GM12878 (cell line): ENCODE data around the gene NCF2. TPM values are rescaled to one million over a fixed set of nuclear protein-coding genes. Genes with fewer than 3 reads are reported as not detected.

Experiments used
- ATAC-seq: fragments of 200-7000 bp; cut with Tn5 transposase; 3 replicates; pipeline ENCODE4 v1.9.1; 2020; ENCODE audit warnings: mild to moderate bottlenecking, moderate library complexity
- BruUV-seq: library from RNA; stranded (reverse); fragments of 400-500 nt; replicated peaks from 2 replicates; lab custom pipeline; 2021; lab: Mats Ljungman, UMichigan
- CTCF ChIA-PET: fragments of 300-600 bp; sonication (Branson Sonifier 250); formaldehyde crosslinking; extraction: SDS; loops from one replicate; lab custom pipeline; 2021; ENCODE audit warnings: inconsistent platforms; lab: Yijun Ruan, JAX
- POLR2A ChIA-PET: fragments of 350-600 bp; formaldehyde crosslinking; extraction: SDS; loops from one replicate; lab custom pipeline; 2021; ENCODE audit warnings: inconsistent platforms; lab: Charles Lee
- RAD21 ChIA-PET: fragments of 300-600 bp; sonication (Branson Sonifier 250); formaldehyde crosslinking; loops from one replicate; lab custom pipeline; 2023; ENCODE audit warnings: antibody characterized with exemption; ENCODE audit not compliant: unreplicated experiment; lab: Charles Lee
- SMC1A ChIA-PET: fragments of 300-600 bp; sonication (Branson Sonifier 250); formaldehyde crosslinking; loops from one replicate; lab custom pipeline; 2023; ENCODE audit not compliant: unreplicated experiment, uncharacterized antibody; lab: Charles Lee
- DNase-seq: peaks from one replicate; pipeline ENCODE4 v3.0.0-alpha.2; 2011; ENCODE audit warnings: low read depth, low spot score
- FAIRE-seq: peaks from 3 replicates; lab custom pipeline; 2011; peaks lifted over from hg19 to GRCh38; lab: Jason Lieb, UNC
- H2AFZ ChIP-seq: 2 replicates; pipeline ENCODE4 v1.6.0; 2011; ENCODE audit warnings: low read depth, low read length, control low read depth; ENCODE audit not compliant: control insufficient read depth
- H3K27ac ChIP-seq: 2 replicates; pipeline ENCODE4 v1.5.1; 2011; ENCODE audit warnings: control low read depth; ENCODE audit not compliant: control insufficient read depth, insufficient read depth
- H3K27me3 ChIP-seq, 2 experiments: replicated peaks in 1 of 2; 2 replicates each; pipeline versions ENCODE4 v1.6.0 to v1.6.1; 2011; ENCODE audit warnings: low read length in 1 of 2; ENCODE audit not compliant: control insufficient read depth in 2 of 2, insufficient read depth in 2 of 2
- H3K36me3 ChIP-seq, 2 experiments: 2 replicates each; pipeline ENCODE4 v1.5.1; 2011; ENCODE audit warnings: low read length in 1 of 2; ENCODE audit not compliant: control insufficient read depth in 2 of 2, insufficient read depth in 2 of 2
- H3K4me1 ChIP-seq: 2 replicates; pipeline ENCODE4 v1.6.1; 2011; ENCODE audit warnings: mild to moderate bottlenecking, low read length, moderate library complexity, mixed read lengths; ENCODE audit not compliant: control insufficient read depth, insufficient read depth
- H3K4me2 ChIP-seq: 2 replicates; pipeline ENCODE4 v1.6.0; 2011; ENCODE audit warnings: control low read depth; ENCODE audit not compliant: control insufficient read depth, insufficient read depth
- H3K4me3 ChIP-seq: fragments of 200-600 bp; sonication (generic); 2 replicates; pipeline ENCODE4 v1.5.1; 2016
- H3K79me2 ChIP-seq: 2 replicates; pipeline ENCODE4 v1.6.0; 2011; ENCODE audit warnings: low read length; ENCODE audit not compliant: control insufficient read depth, insufficient read depth
- H3K9ac ChIP-seq: 2 replicates; pipeline ENCODE4 v1.8.0; 2011; ENCODE audit warnings: low read length, control low read depth, mixed read lengths; ENCODE audit not compliant: control insufficient read depth, insufficient read depth
- H3K9me3 ChIP-seq: replicated peaks from 3 replicates; pipeline ENCODE4 v1.5.1; 2011; ENCODE audit warnings: mild to moderate bottlenecking, low read length; ENCODE audit not compliant: control insufficient read depth, insufficient read depth
- H4K20me1 ChIP-seq: 2 replicates; pipeline ENCODE4 v1.6.0; 2011; ENCODE audit not compliant: control insufficient read depth, insufficient read depth
- BHLHE40 ChIP-seq, 2 experiments: fragments of 450-650 bp in 1 of 2; IDR thresholded peaks; 2 replicates each; pipeline ENCODE4 v1.6.1; 2011 to 2017; ENCODE audit warnings: low read depth in 2 of 2, borderline replicate concordance in 1 of 2, improper control_type of control experiment in 1 of 2, low read length in 1 of 2, mild to moderate bottlenecking in 1 of 2
- CREB1 ChIP-seq: IDR thresholded peaks from 2 replicates; pipeline ENCODE4 v1.6.1; 2012; ENCODE audit warnings: low read depth, mild to moderate bottlenecking, inconsistent platforms
- IRF5 ChIP-seq: fragments of 450-650 bp; IDR thresholded peaks from 2 replicates; pipeline ENCODE4 v1.6.1; 2017; ENCODE audit warnings: borderline replicate concordance
- KDM1A ChIP-seq: fragments of 200-600 bp; sonication (generic); IDR thresholded peaks from 2 replicates; pipeline ENCODE4 v1.6.1; 2016; ENCODE audit warnings: borderline replicate concordance
- MXI1 ChIP-seq: fragments of 150-350 bp; IDR thresholded peaks from 2 replicates; pipeline ENCODE4 v1.6.1; 2011; ENCODE audit warnings: low read depth, mild to moderate bottlenecking, inconsistent platforms, low read length, improper control_type of control experiment
- NFXL1 ChIP-seq: fragments of 450-650 bp; IDR thresholded peaks from 2 replicates; pipeline ENCODE4 v1.6.1; 2017; ENCODE audit warnings: antibody characterized with exemption, mild to moderate bottlenecking, borderline replicate concordance
- PAX8 ChIP-seq: fragments of 450-650 bp; IDR thresholded peaks from 2 replicates; pipeline ENCODE4 v1.6.1; 2017; ENCODE audit warnings: mild to moderate bottlenecking, moderate library complexity
- PML ChIP-seq: IDR thresholded peaks from 2 replicates; pipeline ENCODE4 v1.6.1; 2012; ENCODE audit warnings: low read length, inconsistent platforms
- POLR2AphosphoS5 ChIP-seq: IDR thresholded peaks from 2 replicates; pipeline ENCODE4 v1.6.1; 2011; ENCODE audit warnings: mild to moderate bottlenecking, low read length, inconsistent platforms
- RBBP5 ChIP-seq: fragments of 200-600 bp; sonication (generic); conservative IDR thresholded peaks from 2 replicates; pipeline ENCODE4 v1.6.1; 2016
- RCOR1 ChIP-seq: conservative IDR thresholded peaks from 2 replicates; pipeline ENCODE4 v1.6.1; 2012; ENCODE audit warnings: low read depth, low read length, improper control_type of control experiment
- RFX5 ChIP-seq: IDR thresholded peaks from 2 replicates; pipeline ENCODE4 v1.6.1; 2011; ENCODE audit warnings: low read depth, low read length, improper control_type of control experiment
- SMAD5 ChIP-seq: IDR thresholded peaks from 2 replicates; pipeline ENCODE4 v1.6.1; 2016; ENCODE audit warnings: antibody characterized with exemption, low read depth
- TCF7 ChIP-seq: IDR thresholded peaks from 2 replicates; pipeline ENCODE4 v1.6.1; 2014; ENCODE audit warnings: antibody characterized with exemption, borderline replicate concordance
- YBX1 ChIP-seq: fragments of 450-650 bp; IDR thresholded peaks from 2 replicates; pipeline ENCODE4 v1.6.1; 2016; ENCODE audit warnings: antibody characterized with exemption
- YY1 ChIP-seq: IDR thresholded peaks from 2 replicates; pipeline ENCODE4 v1.6.1; 2011; ENCODE audit warnings: low read depth, mild to moderate bottlenecking, low read length
- WGBS: methylation state at CpG from one replicate; pipeline ENCODE4 v1.1.6; 2016; ENCODE audit warnings: low lambda C conversion rate; ENCODE audit not compliant: insufficient replicate concordance, insufficient coverage; ENCODE audit errors: missing lambda C conversion rate; 5-methylcytosine and 5-hydroxymethylcytosine counted together
- in situ Hi-C: fragments of 300-500 bp; cut with MboI; formaldehyde crosslinking; loops from 9 replicates; pipeline ENCODE4 v1.14.3; 2018; ENCODE audit warnings: mixed read lengths
- intact Hi-C: fragments of 100-400 bp; cut with micrococcal nuclease; formaldehyde crosslinking; loops from one replicate; pipeline ENCODE4 v1.14.2; 2022; ENCODE audit not compliant: unreplicated experiment
- polyA plus RNA-seq, 11 experiments: library from polyadenylated mRNA; depleted of rRNA in 4 of 11; unstranded in 6 of 11; stranded (reverse) in 5 of 11; fragments of >200 nt; fragmentation: Nextera tagmentation in 4 of 11; fragmentation: Illumina TruSeq in 1 of 11; extraction: Ambion mirVana in 4 of 11; extraction: Trizol in 1 of 11; gene quantifications; 1 replicate in 1 of 11; 2 replicates in 10 of 11; pipeline versions ENCODE4 v1.2.1 to v1.2.3, GENCODE V29; 2011 to 2016; ENCODE audit warnings: inconsistent platforms in 2 of 11, missing spikeins in 2 of 11, low read depth in 1 of 11
- total RNA-seq, 4 experiments: library from RNA; depleted of rRNA in 3 of 4; stranded (reverse); fragments of >200 nt in 3 of 4; fragmentation: Illumina TruSeq in 1 of 4; extraction: Trizol in 1 of 4; gene quantifications; 2 replicates each; pipeline versions ENCODE4 v1.2.1 to v1.2.3, GENCODE V29; 2013 to 2021

NCF2 gene
- total and polyA plus RNA-seq, 10 of the 15 experiments (the other 5 are each of a cell fraction or from before 2014, with no cell fraction given), result 31.4 to 256 (median 77.1) TPM

GRCh38 chr1:183571678-183572268 lies 18.5 kb downstream of the NCF2 start:
- peaks cover 0 to 36% of the 10 kb centered on the region in 2 experiments; a peak in 2 of 4 replicates for H3K36me3 ChIP-seq
- no peak overlapping the region for H2AFZ ChIP-seq
- intact Hi-C loops (no loop called here), in situ Hi-C loops (no loop called here)
- no peaks in the 10 kb centered on the region for H4K20me1 ChIP-seq
- ATAC-seq (no peak), FAIRE-seq (no peak), DNase-seq (no peak)
- RAD21 ChIA-PET, result no interaction called here
- POLR2A ChIA-PET, result interaction anchor here (0.7 to 0.9 kb wide), 2 partner anchors 49 to 74 kb away, joined by 3 to 5 read pairs; no protein-coding TSS in a partner anchor
- H3K79me2 ChIP-seq, result no peaks in the 10 kb centered on the region
- CTCF ChIA-PET, result interaction anchor here (0.9 to 1.4 kb wide), 3 partner anchors 37 to 103 kb away, joined by 3 read pairs; no protein-coding TSS in a partner anchor
- BruUV-seq, result no TSS peak
- H3K4me2 ChIP-seq, result no peak overlapping the region
- no peak overlapping the region for H3K9ac ChIP-seq
- no peak for TF ChIP-seq KDM1A
- TF ChIP-seq IRF5, result no peak
- no peak for TF ChIP-seq RBBP5
- no peak for TF ChIP-seq BHLHE40 (IDR thresholded peaks at IDR 0.05; ENCODE audit: borderline replicate concordance in 1 of 2, low read depth in 2 of 2, low read length in 1 of 2)
- no peak for TF ChIP-seq SMAD5
- TF ChIP-seq YBX1, result no peak
- TF ChIP-seq RCOR1, result no peak
- TF ChIP-seq POLR2AphosphoS5, result no peak
- no peak for TF ChIP-seq CREB1
- TF ChIP-seq RFX5, result no peak
- no peak for TF ChIP-seq MXI1
- TF ChIP-seq NFXL1, result no peak
- no peak for TF ChIP-seq PML
- no peak for TF ChIP-seq TCF7
- TF ChIP-seq YY1, result no peak
- TF ChIP-seq PAX8, result no peak
- H3K9me3 ChIP-seq, result no peaks in the 10 kb centered on the region
- H3K4me1 ChIP-seq, result peaks cover 9% of the 10 kb centered on the region
- no peaks in the 10 kb centered on the region for H3K27me3 ChIP-seq
- H3K27ac ChIP-seq, result no peak overlapping the region
- no peak overlapping the region for H3K4me3 ChIP-seq
- SMC1A ChIA-PET, result interaction anchor here (0.7 to 1.3 kb wide), 3 partner anchors 34 to 57 kb away, joined by 3 to 4 read pairs (median 4); no protein-coding TSS in a partner anchor
- WGBS, result 100% methylated on average over 4 of the region's 4 CpGs
